ENCODE results near the gene ABL2.

GRCh38 chr1:179153217-179153616 is 76.3 kb downstream of the ABL2 start:
- TF ChIP-seq EP300 (IDR thresholded peaks at IDR 0.05) (no peak), POLR2A (IDR thresholded peaks at IDR 0.05) (no peak), POLR2AphosphoS5 (IDR thresholded peaks at IDR 0.05) (no peak)
- TF ChIP-seq, protein P1, sequence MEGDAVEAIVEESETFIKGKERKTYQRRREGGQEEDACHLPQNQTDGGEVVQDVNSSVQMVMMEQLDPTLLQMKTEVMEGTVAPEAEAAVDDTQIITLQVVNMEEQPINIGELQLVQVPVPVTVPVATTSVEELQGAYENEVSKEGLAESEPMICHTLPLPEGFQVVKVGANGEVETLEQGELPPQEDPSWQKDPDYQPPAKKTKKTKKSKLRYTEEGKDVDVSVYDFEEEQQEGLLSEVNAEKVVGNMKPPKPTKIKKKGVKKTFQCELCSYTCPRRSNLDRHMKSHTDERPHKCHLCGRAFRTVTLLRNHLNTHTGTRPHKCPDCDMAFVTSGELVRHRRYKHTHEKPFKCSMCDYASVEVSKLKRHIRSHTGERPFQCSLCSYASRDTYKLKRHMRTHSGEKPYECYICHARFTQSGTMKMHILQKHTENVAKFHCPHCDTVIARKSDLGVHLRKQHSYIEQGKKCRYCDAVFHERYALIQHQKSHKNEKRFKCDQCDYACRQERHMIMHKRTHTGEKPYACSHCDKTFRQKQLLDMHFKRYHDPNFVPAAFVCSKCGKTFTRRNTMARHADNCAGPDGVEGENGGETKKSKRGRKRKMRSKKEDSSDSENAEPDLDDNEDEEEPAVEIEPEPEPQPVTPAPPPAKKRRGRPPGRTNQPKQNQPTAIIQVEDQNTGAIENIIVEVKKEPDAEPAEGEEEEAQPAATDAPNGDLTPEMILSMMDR (IDR thresholded peaks at IDR 0.05): no peak
